Embryonic facial prominence (tissue), 1 donor: ENCODE measurements around the gene FADS1.

Experiments used
- DNase-seq: peaks from one replicate; pipeline ENCODE4 v3.0.0-alpha.2; 2016; ENCODE audit errors: extremely low spot score

The FADS1 gene

GRCh38 chr11:61826930-61827570 is 10.2 kb upstream of the FADS1 start:
- no peak for DNase-seq

GRCh38 chr11:61820174-61820573 is 3.4 kb upstream of the FADS1 start:
- DNase-seq = no peak

GRCh38 chr11:61817471-61818202 is 834 bp upstream of the FADS1 start:
- no peak for DNase-seq

GRCh38 chr11:61815790-61816735 is 740 bp downstream of the FADS1 start:
- no peak for DNase-seq

- peak; percentile 48 for DNase-seq
Observed at GRCh38 chr11:61814958-61815789, 1.6 kb downstream of the FADS1 start.

GRCh38 chr11:61814247-61814957 is 2.4 kb downstream of the FADS1 start:
- no peak for DNase-seq

- DNase-seq = no peak
Observed at GRCh38 chr11:61812736-61813411, 3.9 kb downstream of the FADS1 start.

GRCh38 chr11:61811831-61812230 is 5.0 kb downstream of the FADS1 start:
- no peak for DNase-seq

- DNase-seq = no peak
Observed at GRCh38 chr11:61810671-61811175, 6.1 kb downstream of the FADS1 start.

GRCh38 chr11:61806785-61807184 is 10.0 kb downstream of the FADS1 start:
- no peak for DNase-seq

GRCh38 chr11:61805146-61805545 is 11.7 kb downstream of the FADS1 start:
- no peak for DNase-seq

GRCh38 chr11:61803889-61804647 is 12.7 kb downstream of the FADS1 start:
- no peak for DNase-seq

- no peak for DNase-seq
Observed at GRCh38 chr11:61802605-61803004, 14.2 kb downstream of the FADS1 start.

- no peak for DNase-seq
Observed at GRCh38 chr11:61800331-61801281, 16.2 kb downstream of the FADS1 start.

GRCh38 chr11:61799665-61800284 is 17.0 kb downstream of the FADS1 start:
- DNase-seq = no peak

GRCh38 chr11:61797263-61797944 is 19.4 kb downstream of the FADS1 start:
- peak; percentile 60 for DNase-seq
